ENCODE measurements around the gene LAMB4.

LAMB4 gene

GRCh38 chr7:108083980-108084379 is 46.2 kb downstream of the LAMB4 start:
- no peak overlapping the region for H3K4me3 ChIP-seq (ENCODE audit: low read depth, low read length)
- no peaks in the 10 kb centered on the region for H3K36me3 ChIP-seq
- peaks cover 5% of the 10 kb centered on the region for H3K4me1 ChIP-seq
- DNase-seq = no peak
- TF ChIP-seq, protein P1, sequence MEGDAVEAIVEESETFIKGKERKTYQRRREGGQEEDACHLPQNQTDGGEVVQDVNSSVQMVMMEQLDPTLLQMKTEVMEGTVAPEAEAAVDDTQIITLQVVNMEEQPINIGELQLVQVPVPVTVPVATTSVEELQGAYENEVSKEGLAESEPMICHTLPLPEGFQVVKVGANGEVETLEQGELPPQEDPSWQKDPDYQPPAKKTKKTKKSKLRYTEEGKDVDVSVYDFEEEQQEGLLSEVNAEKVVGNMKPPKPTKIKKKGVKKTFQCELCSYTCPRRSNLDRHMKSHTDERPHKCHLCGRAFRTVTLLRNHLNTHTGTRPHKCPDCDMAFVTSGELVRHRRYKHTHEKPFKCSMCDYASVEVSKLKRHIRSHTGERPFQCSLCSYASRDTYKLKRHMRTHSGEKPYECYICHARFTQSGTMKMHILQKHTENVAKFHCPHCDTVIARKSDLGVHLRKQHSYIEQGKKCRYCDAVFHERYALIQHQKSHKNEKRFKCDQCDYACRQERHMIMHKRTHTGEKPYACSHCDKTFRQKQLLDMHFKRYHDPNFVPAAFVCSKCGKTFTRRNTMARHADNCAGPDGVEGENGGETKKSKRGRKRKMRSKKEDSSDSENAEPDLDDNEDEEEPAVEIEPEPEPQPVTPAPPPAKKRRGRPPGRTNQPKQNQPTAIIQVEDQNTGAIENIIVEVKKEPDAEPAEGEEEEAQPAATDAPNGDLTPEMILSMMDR (IDR thresholded peaks at IDR 0.05; ENCODE audit: low read depth, low read length) = no peak
- no peaks in the 10 kb centered on the region for H3K9me3 ChIP-seq
- no peaks in the 10 kb centered on the region for H3K27me3 ChIP-seq

- H3K36me3 ChIP-seq = no peaks in the 10 kb centered on the region; the same call in 1 of the 2 replicates
- no peak overlapping the region for H3K4me3 ChIP-seq (ENCODE audit: low read depth, low read length)
- no peaks in the 10 kb centered on the region for H3K9me3 ChIP-seq
- no peak for DNase-seq
- TF ChIP-seq, protein P1 (IDR thresholded peaks at IDR 0.05; ENCODE audit: low read depth, low read length) = no peak
- H3K27me3 ChIP-seq = no peaks in the 10 kb centered on the region
- peaks cover 5% of the 10 kb centered on the region for H3K4me1 ChIP-seq
These were observed 50.2 kb downstream of the LAMB4 start for GRCh38 chr7:108079648-108080591.

DNA sequence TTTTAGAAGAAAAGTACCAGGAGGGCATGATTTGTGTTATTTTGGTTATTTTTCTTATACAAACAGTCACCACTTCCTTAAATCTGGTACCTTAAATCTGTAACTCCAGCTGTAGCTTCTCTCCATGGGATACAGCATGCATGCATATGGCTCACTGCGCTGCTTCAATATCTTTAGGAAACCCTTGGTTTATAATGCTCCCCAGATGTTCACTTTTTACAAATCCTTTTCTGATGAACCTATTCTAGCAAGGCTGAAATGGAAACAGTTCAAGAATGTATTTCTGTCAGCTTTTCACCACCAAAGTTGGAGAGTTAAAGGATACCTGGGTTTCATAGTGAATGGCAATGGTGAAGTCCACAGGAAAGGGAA is 50.9 kb downstream of the LAMB4 start:
- H3K9me3 ChIP-seq = no peaks in the 10 kb centered on the region
- no peak for DNase-seq

DNA sequence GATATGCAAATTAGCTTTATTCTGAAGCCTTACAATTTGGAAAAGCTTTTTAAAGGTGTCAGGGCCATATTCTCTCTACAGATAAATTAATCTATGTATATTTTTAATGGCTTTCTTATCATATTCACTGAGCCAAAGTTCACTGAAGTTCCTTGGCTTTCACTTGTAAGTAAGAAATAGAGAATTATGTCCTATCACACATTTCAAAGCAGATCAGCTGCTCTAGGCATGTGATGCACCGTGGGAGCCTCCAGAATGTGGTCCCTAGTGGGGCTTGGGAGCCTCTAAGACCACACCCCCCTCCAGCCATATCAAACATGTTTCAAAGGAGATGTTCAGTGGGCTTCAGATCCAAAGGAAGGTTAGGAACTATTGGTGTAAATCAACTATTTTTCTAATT is 51.5 kb downstream of the LAMB4 start:
- Histone ChIP-seq H3K36me3 (no peaks in the 10 kb centered on the region; the same call in 1 of the 2 replicates), H3K4me3 (ENCODE audit: low read depth, low read length) (no peak overlapping the region), H3K4me1 (peaks cover 5% of the 10 kb centered on the region), H3K27me3 (no peaks in the 10 kb centered on the region), H3K9me3 (no peaks in the 10 kb centered on the region)
- DNase-seq = no peak
- TF ChIP-seq, protein P1 (IDR thresholded peaks at IDR 0.05; ENCODE audit: low read depth, low read length) = no peak

More for the DNA sequence above, 50.9 kb downstream of the LAMB4 start:
- Histone ChIP-seq H3K27me3 (no peaks in the 10 kb centered on the region), H3K4me3 (ENCODE audit: low read depth, low read length) (no peak overlapping the region), H3K4me1 (peaks cover 5% of the 10 kb centered on the region), H3K36me3 (no peaks in the 10 kb centered on the region; the same call in 1 of the 2 replicates)
- TF ChIP-seq, protein P1 (IDR thresholded peaks at IDR 0.05; ENCODE audit: low read depth, low read length) = no peak

GRCh38 chr7:108078211-108078673 is 51.9 kb downstream of the LAMB4 start:
- Histone ChIP-seq H3K4me1 (peaks cover 5% of the 10 kb centered on the region), H3K4me3 (ENCODE audit: low read depth, low read length) (no peak overlapping the region), H3K27me3 (no peaks in the 10 kb centered on the region), H3K9me3 (no peaks in the 10 kb centered on the region), H3K36me3 (no peaks in the 10 kb centered on the region; the same call in 1 of the 2 replicates)
- DNase-seq = no peak
- TF ChIP-seq, protein P1 (IDR thresholded peaks at IDR 0.05; ENCODE audit: low read depth, low read length) = no peak

GRCh38 chr7:108077709-108078108 is 52.5 kb downstream of the LAMB4 start:
- no peak overlapping the region for H3K4me3 ChIP-seq (ENCODE audit: low read depth, low read length)
- H3K4me1 ChIP-seq = peaks cover 5% of the 10 kb centered on the region
- no peaks in the 10 kb centered on the region; the same call in 1 of the 2 replicates for H3K36me3 ChIP-seq
- H3K9me3 ChIP-seq = no peaks in the 10 kb centered on the region
- TF ChIP-seq, protein P1 (IDR thresholded peaks at IDR 0.05; ENCODE audit: low read depth, low read length) = no peak
- H3K27me3 ChIP-seq = no peaks in the 10 kb centered on the region
- DNase-seq = no peak
